Astrocyte (in vitro differentiated cells and primary cell): ENCODE measurements around the gene MBP.

Experiments
- CTCF ChIP-seq: IDR thresholded peaks from 2 replicates; pipeline ENCODE4 v1.5.1; 2011; ENCODE audit warnings: low read depth, mild to moderate bottlenecking, inconsistent platforms, low read length, moderate library complexity; ENCODE audit not compliant: insufficient read depth
- EZH2 ChIP-seq: IDR thresholded peaks from 2 replicates; pipeline ENCODE4 v1.6.1; 2012; ENCODE audit warnings: mild to moderate bottlenecking, low read length, inconsistent platforms; ENCODE audit not compliant: insufficient read depth

- TF ChIP-seq EZH2 (no peak), CTCF (no peak)
Measured at GRCh38 chr18:77124452-77124922, 8.1 kb downstream of the MBP start.
